Fibroblast of lung (primary cell): Measurements from ENCODE around the gene RPS4Y2. TPM values are rescaled to one million over a fixed set of nuclear protein-coding genes. Genes with fewer than 3 reads are reported as not detected.

Experiments
- DNase-seq, 2 donors: peaks; one replicate each; pipeline versions ENCODE4 v3.0.0 to v3.0.0-alpha.2; 2010; ENCODE audit warnings: low read depth in 2 of 2
- H2AFZ ChIP-seq: 2 replicates; pipeline ENCODE4 v1.5.1; 2012; ENCODE audit warnings: low read length, control low read depth, inconsistent platforms
- H3K27ac ChIP-seq: 2 replicates; pipeline ENCODE4 v1.5.1; 2011; ENCODE audit warnings: low read length, control low read depth; ENCODE audit not compliant: insufficient read depth
- H3K27me3 ChIP-seq: 2 replicates; pipeline ENCODE4 v1.5.1; 2011; ENCODE audit warnings: mild to moderate bottlenecking, low read length; ENCODE audit not compliant: control insufficient read depth, insufficient read depth
- H3K36me3 ChIP-seq: 2 replicates; pipeline ENCODE4 v1.5.1; 2011; ENCODE audit warnings: low read length; ENCODE audit not compliant: control insufficient read depth, insufficient read depth
- H3K4me1 ChIP-seq: 2 replicates; pipeline ENCODE4 v1.5.1; 2011; ENCODE audit warnings: low read length; ENCODE audit not compliant: control insufficient read depth, insufficient read depth; ENCODE audit errors: extremely low read depth
- H3K4me2 ChIP-seq: 2 replicates; pipeline ENCODE4 v1.5.1; 2011; ENCODE audit warnings: low read length, control low read depth; ENCODE audit not compliant: insufficient read depth; ENCODE audit errors: extremely low read depth
- H3K4me3 ChIP-seq, 4 experiments: fragments of 200-600 bp in 1 of 4; sonication (generic) in 1 of 4; replicated peaks in 1 of 4; 2 replicates each; pipeline ENCODE4 v1.5.1; 2011 to 2016; ENCODE audit warnings: low read length in 4 of 4, low read depth in 3 of 4, mild to moderate bottlenecking in 3 of 4, control low read depth in 2 of 4, inconsistent platforms in 1 of 4, mixed read lengths in 1 of 4; ENCODE audit not compliant: insufficient read depth in 1 of 4; ENCODE audit errors: control extremely low read depth in 1 of 4
- H3K79me2 ChIP-seq: 2 replicates; pipeline ENCODE4 v1.5.1; 2012; ENCODE audit warnings: mild to moderate bottlenecking, low read length, inconsistent platforms; ENCODE audit not compliant: control insufficient read depth, insufficient read depth
- H3K9ac ChIP-seq: 2 replicates; pipeline ENCODE4 v1.5.1; 2011; ENCODE audit warnings: mild to moderate bottlenecking, low read length, control low read depth; ENCODE audit not compliant: insufficient read depth
- H3K9me3 ChIP-seq: 2 replicates; pipeline ENCODE4 v1.5.1; 2012; ENCODE audit warnings: low read depth, low read length; ENCODE audit not compliant: control insufficient read depth, insufficient read depth
- H4K20me1 ChIP-seq: 2 replicates; pipeline ENCODE4 v1.5.1; 2011; ENCODE audit warnings: low read length; ENCODE audit not compliant: control insufficient read depth, insufficient read depth; ENCODE audit errors: extremely low read depth
- CTCF ChIP-seq, 2 donors: IDR thresholded peaks in 1 of 2; conservative IDR thresholded peaks in 1 of 2; 1 replicate in 1 of 2; 2 replicates in 1 of 2; pipeline ENCODE4 v1.5.1; 2011 to 2012; ENCODE audit warnings: low read length in 2 of 2, control low read depth in 1 of 2, inconsistent platforms in 1 of 2, low read depth in 1 of 2, mild to moderate bottlenecking in 1 of 2
- EZH2 ChIP-seq: IDR thresholded peaks from 2 replicates; pipeline ENCODE4 v1.5.1; 2012; ENCODE audit warnings: low read length, control low read depth, mild to moderate bottlenecking; ENCODE audit errors: missing control alignments
- polyA plus RNA-seq, 2 donors: library from polyadenylated mRNA; depleted of rRNA in 1 of 2; stranded (reverse) in 1 of 2; unstranded in 1 of 2; fragments of >200 nt; gene quantifications; 2 replicates each; pipeline ENCODE4 v1.2.1, GENCODE V29; 2011 to 2012; ENCODE audit warnings: missing spikeins in 1 of 2
- total RNA-seq: library from RNA; depleted of rRNA; stranded (reverse); fragments of >200 nt; gene quantifications from 2 replicates; pipeline ENCODE4 v1.2.1, GENCODE V29; 2014

The RPS4Y2 gene
- total and polyA plus RNA-seq, 2 donors (not counting 1 experiment from before 2014, with no cell fraction given) = not detected

- H3K4me3 ChIP-seq = no peak overlapping the region
- H3K36me3 ChIP-seq = no peaks in the 10 kb centered on the region
- no peak for DNase-seq
- H3K27me3 ChIP-seq = no peaks in the 10 kb centered on the region
- H3K79me2 ChIP-seq = no peaks in the 10 kb centered on the region
- H3K27ac ChIP-seq = no peak overlapping the region
- H3K4me1 ChIP-seq = no peaks in the 10 kb centered on the region
- H3K4me2 ChIP-seq = no peak overlapping the region
- no peak overlapping the region for H3K9ac ChIP-seq
- no peaks in the 10 kb centered on the region for H4K20me1 ChIP-seq
- no peak overlapping the region for H2AFZ ChIP-seq
- TF ChIP-seq CTCF (conservative IDR thresholded peaks at IDR 0.05 in 1 of 2, IDR thresholded peaks at IDR 0.05 in 1 of 2; ENCODE audit: low read depth in 1 of 2, low read length in 2 of 2) = no peak
- TF ChIP-seq EZH2 = no peak
- no peaks in the 10 kb centered on the region for H3K9me3 ChIP-seq
These were observed 20.7 kb upstream of the RPS4Y2 start for GRCh38 chrY:20735200-20735599.

GRCh38 chrY:20739806-20740205 lies 16.1 kb upstream of the RPS4Y2 start:
- Histone ChIP-seq H3K4me3 (no peak overlapping the region), H2AFZ (no peak overlapping the region), H3K27ac (no peak overlapping the region), H3K4me2 (no peak overlapping the region), H4K20me1 (no peaks in the 10 kb centered on the region), H3K27me3 (no peaks in the 10 kb centered on the region), H3K36me3 (no peaks in the 10 kb centered on the region), H3K9ac (no peak overlapping the region), H3K79me2 (no peaks in the 10 kb centered on the region), H3K4me1 (no peaks in the 10 kb centered on the region), H3K9me3 (no peaks in the 10 kb centered on the region)
- no peak for DNase-seq
- TF ChIP-seq EZH2 = no peak
- no peak for TF ChIP-seq CTCF (conservative IDR thresholded peaks at IDR 0.05 in 1 of 2, IDR thresholded peaks at IDR 0.05 in 1 of 2; ENCODE audit: low read depth in 1 of 2, low read length in 2 of 2)

GRCh38 chrY:20740609-20741008 lies 15.3 kb upstream of the RPS4Y2 start:
- no peaks in the 10 kb centered on the region for H4K20me1 ChIP-seq
- no peak overlapping the region for H3K4me2 ChIP-seq
- no peak overlapping the region for H3K27ac ChIP-seq
- no peak overlapping the region for H2AFZ ChIP-seq
- no peak for DNase-seq
- no peaks in the 10 kb centered on the region for H3K36me3 ChIP-seq
- H3K9me3 ChIP-seq = no peaks in the 10 kb centered on the region
- H3K9ac ChIP-seq = no peak overlapping the region
- H3K4me3 ChIP-seq = no peak overlapping the region
- no peaks in the 10 kb centered on the region for H3K79me2 ChIP-seq
- TF ChIP-seq EZH2 (no peak), CTCF (conservative IDR thresholded peaks at IDR 0.05 in 1 of 2, IDR thresholded peaks at IDR 0.05 in 1 of 2; ENCODE audit: low read depth in 1 of 2, low read length in 2 of 2) (no peak)
- H3K4me1 ChIP-seq = no peaks in the 10 kb centered on the region
- H3K27me3 ChIP-seq = no peaks in the 10 kb centered on the region
